ENCODE data around the gene NCOA6. TPM values are rescaled to one million over a fixed set of nuclear protein-coding genes. Genes with fewer than 3 reads are reported as not detected.

NCOA6 gene
- total and polyA plus RNA-seq, 2 donors (not counting 1 experiment from before 2014, with no cell fraction given): 16.0 to 31.9 TPM

DNA sequence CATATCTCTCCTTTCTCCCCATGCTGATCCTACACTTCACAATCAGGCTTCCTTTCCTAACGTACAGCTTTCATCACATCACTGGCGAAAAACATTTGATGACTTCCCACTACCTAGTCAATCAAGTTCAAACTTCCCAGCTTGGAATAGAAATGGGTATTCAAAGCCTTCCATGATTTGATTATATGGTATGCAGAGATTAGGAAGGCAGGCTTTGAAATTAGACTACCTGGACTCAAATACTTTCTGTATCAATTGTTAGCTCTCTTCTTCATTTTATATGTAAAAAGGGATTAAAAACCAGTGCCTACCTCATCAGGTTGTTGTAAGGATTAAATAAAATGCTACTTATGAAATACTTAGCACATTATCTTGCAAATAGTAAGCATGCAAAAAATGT, 7.7 kb downstream of the NCOA6 start:
- no peak overlapping the region for H3K27ac ChIP-seq (ENCODE audit: low read length in 2 of 2)
- no peaks in the 10 kb centered on the region for H3K9me3 ChIP-seq (ENCODE audit: control extremely low read depth in 1 of 3, control insufficient read depth in 2 of 3, insufficient read depth in 1 of 3, low read length in 2 of 3)
- H4K20me1 ChIP-seq (ENCODE audit: control insufficient read depth, insufficient read depth, low read length, poor library complexity, severe bottlenecking): peaks cover 81% of the 10 kb centered on the region
- ChIA-PET CTCF (interaction anchor here (0.7 to 1.8 kb wide), 3 partner anchors 48 to 1175 kb away, joined by 3 to 5 read pairs (median 5); no protein-coding TSS in a partner anchor), POLR2A (no interaction called here)
- no peaks in the 10 kb centered on the region for H3K27me3 ChIP-seq (replicated peaks in 1 of 4; ENCODE audit: control extremely low read depth in 1 of 4, control insufficient read depth in 3 of 4, insufficient read depth in 4 of 4, low read length in 3 of 4)
- H2AFZ ChIP-seq (ENCODE audit: insufficient read depth, low read depth, low read length, poor library complexity, severe bottlenecking): no peak overlapping the region
- no peak overlapping the region for H3K4me2 ChIP-seq (replicated peaks; ENCODE audit: low read depth, low read length, poor library complexity, severe bottlenecking)
- H3K4me3 ChIP-seq (ENCODE audit: control extremely low read depth in 1 of 5, extremely low read depth in 1 of 5, insufficient read depth in 1 of 5, low read depth in 2 of 5, low read length in 4 of 5): no peak overlapping the region
- Mint-ChIP-seq H3K4me1 (peaks cover 42% of the 10 kb centered on the region), H3K4me3 (no peak overlapping the region), H3K9me3 (ENCODE audit: insufficient read depth) (no peaks in the 10 kb centered on the region), H3K27me3 (no peaks in the 10 kb centered on the region), H3K27ac (no peak overlapping the region)
- intact Hi-C loops (cut with micrococcal nuclease): no loop called here
- H3K79me2 ChIP-seq (ENCODE audit: control insufficient read depth, insufficient read depth, low read length): peaks cover 98% of the 10 kb centered on the region
- no peak for TF ChIP-seq EZH2 (IDR thresholded peaks at IDR 0.05; ENCODE audit: borderline replicate concordance, insufficient read depth, low read depth, low read length, poor library complexity, severe bottlenecking)
- TF ChIP-seq, protein P1, sequence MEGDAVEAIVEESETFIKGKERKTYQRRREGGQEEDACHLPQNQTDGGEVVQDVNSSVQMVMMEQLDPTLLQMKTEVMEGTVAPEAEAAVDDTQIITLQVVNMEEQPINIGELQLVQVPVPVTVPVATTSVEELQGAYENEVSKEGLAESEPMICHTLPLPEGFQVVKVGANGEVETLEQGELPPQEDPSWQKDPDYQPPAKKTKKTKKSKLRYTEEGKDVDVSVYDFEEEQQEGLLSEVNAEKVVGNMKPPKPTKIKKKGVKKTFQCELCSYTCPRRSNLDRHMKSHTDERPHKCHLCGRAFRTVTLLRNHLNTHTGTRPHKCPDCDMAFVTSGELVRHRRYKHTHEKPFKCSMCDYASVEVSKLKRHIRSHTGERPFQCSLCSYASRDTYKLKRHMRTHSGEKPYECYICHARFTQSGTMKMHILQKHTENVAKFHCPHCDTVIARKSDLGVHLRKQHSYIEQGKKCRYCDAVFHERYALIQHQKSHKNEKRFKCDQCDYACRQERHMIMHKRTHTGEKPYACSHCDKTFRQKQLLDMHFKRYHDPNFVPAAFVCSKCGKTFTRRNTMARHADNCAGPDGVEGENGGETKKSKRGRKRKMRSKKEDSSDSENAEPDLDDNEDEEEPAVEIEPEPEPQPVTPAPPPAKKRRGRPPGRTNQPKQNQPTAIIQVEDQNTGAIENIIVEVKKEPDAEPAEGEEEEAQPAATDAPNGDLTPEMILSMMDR (IDR thresholded peaks at IDR 0.05): no peak
- H3K4me1 ChIP-seq (ENCODE audit: control insufficient read depth in 2 of 2, insufficient read depth in 2 of 2, low read length in 2 of 2): peaks cover 0 to 7% of the 10 kb centered on the region in 2 donors
- no peaks in the 10 kb centered on the region for H3K36me3 ChIP-seq (replicated peaks in 1 of 2; ENCODE audit: control extremely low read depth in 1 of 2, control insufficient read depth in 1 of 2, extremely low read depth in 1 of 2, insufficient read depth in 2 of 2, low read length in 1 of 2)
- ATAC-seq (ENCODE audit: low read depth) (no peak), DNase-seq (no peak)
- WGBS (ENCODE audit: insufficient coverage): no CpG with 5 or more reads among the region's 2 CpGs
- no peak overlapping the region for H3K9ac ChIP-seq (ENCODE audit: low read length)

DNA sequence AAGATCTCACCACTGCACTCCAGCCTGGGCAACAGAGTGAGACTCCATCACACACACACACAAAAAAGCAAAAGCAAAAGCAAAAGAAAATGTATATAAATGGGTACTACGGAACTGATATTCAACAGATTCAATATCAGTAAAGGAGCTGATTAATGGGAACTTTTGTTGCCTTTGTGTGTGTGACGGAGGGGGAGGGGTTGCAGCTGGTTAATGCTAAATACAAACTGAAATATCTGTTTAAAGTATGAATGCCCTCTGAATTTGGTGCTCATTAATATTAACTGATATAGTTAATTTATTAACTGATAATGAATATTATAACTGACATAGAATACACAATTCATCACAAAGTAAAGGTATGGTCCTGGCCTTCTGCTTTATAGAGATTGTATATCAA, 8.4 kb downstream of the NCOA6 start:
- peaks cover 36% of the 10 kb centered on the region for H3K4me1 Mint-ChIP-seq
- no peaks in the 10 kb centered on the region for H3K27me3 Mint-ChIP-seq
- no peak overlapping the region for H3K27ac ChIP-seq (ENCODE audit: low read length in 2 of 2)
- no CpG with 5 or more reads among the region's 2 CpGs for WGBS (ENCODE audit: insufficient coverage)
- no peaks in the 10 kb centered on the region for H3K9me3 Mint-ChIP-seq (ENCODE audit: insufficient read depth)
- CTCF ChIA-PET: interaction anchor here (0.7 to 1.8 kb wide), 3 partner anchors 47 to 1176 kb away, joined by 3 to 5 read pairs (median 5); no protein-coding TSS in a partner anchor
- peaks cover 83% of the 10 kb centered on the region for H4K20me1 ChIP-seq (ENCODE audit: control insufficient read depth, insufficient read depth, low read length, poor library complexity, severe bottlenecking)
- DNase-seq (no peak), ATAC-seq (ENCODE audit: low read depth) (no peak)
- H3K4me3 ChIP-seq (ENCODE audit: control extremely low read depth in 1 of 5, extremely low read depth in 1 of 5, insufficient read depth in 1 of 5, low read depth in 2 of 5, low read length in 4 of 5): no peak overlapping the region
- H3K4me3 Mint-ChIP-seq: no peak overlapping the region
- H3K4me1 ChIP-seq (ENCODE audit: control insufficient read depth in 2 of 2, insufficient read depth in 2 of 2, low read length in 2 of 2): peaks cover 0 to 2% of the 10 kb centered on the region in 2 donors
- H3K36me3 ChIP-seq (replicated peaks in 1 of 2; ENCODE audit: control extremely low read depth in 1 of 2, control insufficient read depth in 1 of 2, extremely low read depth in 1 of 2, insufficient read depth in 2 of 2, low read length in 1 of 2): no peaks in the 10 kb centered on the region
- intact Hi-C loops (cut with micrococcal nuclease): no loop called here
- H3K9me3 ChIP-seq (ENCODE audit: control extremely low read depth in 1 of 3, control insufficient read depth in 2 of 3, insufficient read depth in 1 of 3, low read length in 2 of 3): no peaks in the 10 kb centered on the region
- TF ChIP-seq EZH2 (IDR thresholded peaks at IDR 0.05; ENCODE audit: borderline replicate concordance, insufficient read depth, low read depth, low read length, poor library complexity, severe bottlenecking): no peak
- TF ChIP-seq, protein P1 (IDR thresholded peaks at IDR 0.05): no peak
- no peak overlapping the region for H2AFZ ChIP-seq (ENCODE audit: insufficient read depth, low read depth, low read length, poor library complexity, severe bottlenecking)
- H3K27ac Mint-ChIP-seq: no peak overlapping the region
- POLR2A ChIA-PET: no interaction called here
- no peak overlapping the region for H3K9ac ChIP-seq (ENCODE audit: low read length)
- H3K4me2 ChIP-seq (replicated peaks; ENCODE audit: low read depth, low read length, poor library complexity, severe bottlenecking): no peak overlapping the region
- H3K27me3 ChIP-seq (replicated peaks in 1 of 4; ENCODE audit: control extremely low read depth in 1 of 4, control insufficient read depth in 3 of 4, insufficient read depth in 4 of 4, low read length in 3 of 4): no peaks in the 10 kb centered on the region
- peaks cover 98% of the 10 kb centered on the region for H3K79me2 ChIP-seq (ENCODE audit: control insufficient read depth, insufficient read depth, low read length)

Data from B cell (primary cell).